ENCODE data around the gene SEMA4D. TPM values are rescaled to one million over a fixed set of nuclear protein-coding genes. Genes with fewer than 3 reads are reported as not detected.

The SEMA4D gene
- total and polyA plus RNA-seq, 2 experiments from 2014 or later, result 9.4 to 10.4 TPM

DNA sequence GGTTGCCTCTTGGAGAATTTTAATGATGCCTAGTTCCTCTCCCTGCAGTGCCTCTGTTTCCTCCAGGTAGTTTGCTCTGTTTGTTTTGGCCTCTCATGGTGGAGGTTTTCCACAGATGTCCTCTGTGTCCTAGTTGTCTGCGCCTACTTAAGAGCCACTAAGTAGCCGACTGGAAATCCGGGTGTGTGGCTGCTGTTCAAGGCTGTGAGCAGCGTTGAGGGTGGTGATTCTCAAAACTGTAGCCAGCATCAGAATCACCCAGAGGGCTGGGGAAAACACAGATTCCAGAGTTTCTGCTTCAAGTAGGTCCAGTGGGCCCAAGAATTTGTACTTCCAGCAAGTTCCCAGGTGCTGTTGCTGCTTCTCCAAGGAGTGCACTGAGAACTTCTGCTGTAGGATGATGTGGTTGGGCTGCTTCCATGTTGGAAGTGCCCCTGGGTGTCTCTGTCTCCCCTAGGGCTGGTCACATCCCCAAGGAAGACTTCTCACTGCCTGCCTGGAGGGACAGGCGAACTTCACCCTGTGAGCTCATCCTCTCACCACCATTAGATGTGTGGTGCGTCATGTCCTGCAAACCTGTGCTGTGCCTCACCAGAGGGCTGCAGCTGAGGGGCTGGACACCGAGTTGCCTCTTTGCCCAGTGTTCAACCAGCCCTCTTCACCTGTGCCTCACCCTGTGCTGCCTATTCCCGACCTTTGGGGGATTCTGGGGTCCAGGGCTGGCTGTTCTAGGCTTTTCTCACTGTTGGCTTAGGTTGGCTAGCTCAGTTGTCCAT lies 144.9 kb downstream of the SEMA4D start:
- Histone ChIP-seq H2AFZ (no peak overlapping the region), H3K79me2 (peaks cover 5% of the 10 kb centered on the region), H3K9me2 (replicated peaks; ENCODE audit: insufficient read depth) (no peaks in the 10 kb centered on the region), H3K27me3 (no peaks in the 10 kb centered on the region), H3K4me2 (no peak overlapping the region), H3K36me3 (replicated peaks; ENCODE audit: insufficient read depth, low read depth) (no peaks in the 10 kb centered on the region), H3K27ac (no peak overlapping the region), H3K9me3 (ENCODE audit: low read depth) (no peaks in the 10 kb centered on the region), H3K4me3 (no peak overlapping the region), H4K20me1 (ENCODE audit: insufficient read depth, poor library complexity, severe bottlenecking) (no peaks in the 10 kb centered on the region), H3K4me1 (ENCODE audit: insufficient read depth) (no peaks in the 10 kb centered on the region)
- TF ChIP-seq, protein P1, sequence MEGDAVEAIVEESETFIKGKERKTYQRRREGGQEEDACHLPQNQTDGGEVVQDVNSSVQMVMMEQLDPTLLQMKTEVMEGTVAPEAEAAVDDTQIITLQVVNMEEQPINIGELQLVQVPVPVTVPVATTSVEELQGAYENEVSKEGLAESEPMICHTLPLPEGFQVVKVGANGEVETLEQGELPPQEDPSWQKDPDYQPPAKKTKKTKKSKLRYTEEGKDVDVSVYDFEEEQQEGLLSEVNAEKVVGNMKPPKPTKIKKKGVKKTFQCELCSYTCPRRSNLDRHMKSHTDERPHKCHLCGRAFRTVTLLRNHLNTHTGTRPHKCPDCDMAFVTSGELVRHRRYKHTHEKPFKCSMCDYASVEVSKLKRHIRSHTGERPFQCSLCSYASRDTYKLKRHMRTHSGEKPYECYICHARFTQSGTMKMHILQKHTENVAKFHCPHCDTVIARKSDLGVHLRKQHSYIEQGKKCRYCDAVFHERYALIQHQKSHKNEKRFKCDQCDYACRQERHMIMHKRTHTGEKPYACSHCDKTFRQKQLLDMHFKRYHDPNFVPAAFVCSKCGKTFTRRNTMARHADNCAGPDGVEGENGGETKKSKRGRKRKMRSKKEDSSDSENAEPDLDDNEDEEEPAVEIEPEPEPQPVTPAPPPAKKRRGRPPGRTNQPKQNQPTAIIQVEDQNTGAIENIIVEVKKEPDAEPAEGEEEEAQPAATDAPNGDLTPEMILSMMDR (IDR thresholded peaks at IDR 0.05; ENCODE audit: poor library complexity), result no peak
- no peak for TF ChIP-seq EZH2phosphoT487 (IDR thresholded peaks at IDR 0.05; ENCODE audit: low read depth, severe bottlenecking, unreplicated experiment)
- no peak for TF ChIP-seq EZH2 (IDR thresholded peaks at IDR 0.05; ENCODE audit: borderline replicate concordance)
- 96% methylated on average over 8 of the region's 8 CpGs for WGBS (ENCODE audit: low lambda C conversion rate, missing lambda C conversion rate)
- no peak for DNase-seq (ENCODE audit: low spot score)

DNA sequence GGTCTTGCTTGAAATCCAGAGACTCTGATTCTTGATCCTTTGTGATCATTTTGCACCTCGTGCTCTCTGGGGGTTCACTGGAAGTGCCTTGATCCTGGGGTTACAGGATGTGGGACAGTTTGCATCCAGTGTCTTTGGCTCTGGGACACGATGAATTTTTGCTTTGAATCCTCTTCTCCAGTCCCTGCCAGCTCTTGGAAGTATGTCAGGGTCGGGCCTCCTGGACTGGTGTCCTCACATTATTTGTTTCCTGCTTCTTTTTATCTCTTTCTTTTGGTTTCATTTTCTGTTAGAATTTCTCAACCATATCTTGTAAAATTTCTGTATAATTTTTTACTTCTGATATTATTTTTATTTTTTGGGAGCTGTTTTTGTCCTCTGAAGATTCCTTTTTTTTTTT lies 145.5 kb downstream of the SEMA4D start:
- no peak overlapping the region for H3K4me2 ChIP-seq
- H3K36me3 ChIP-seq (replicated peaks; ENCODE audit: insufficient read depth, low read depth), result no peaks in the 10 kb centered on the region
- H3K27ac ChIP-seq, result no peak overlapping the region
- TF ChIP-seq EZH2phosphoT487 (IDR thresholded peaks at IDR 0.05; ENCODE audit: low read depth, severe bottlenecking, unreplicated experiment) (no peak), EZH2 (IDR thresholded peaks at IDR 0.05; ENCODE audit: borderline replicate concordance) (no peak)
- TF ChIP-seq, protein P1 (IDR thresholded peaks at IDR 0.05; ENCODE audit: poor library complexity), result no peak
- no peaks in the 10 kb centered on the region for H4K20me1 ChIP-seq (ENCODE audit: insufficient read depth, poor library complexity, severe bottlenecking)
- H3K79me2 ChIP-seq, result peaks cover 5% of the 10 kb centered on the region
- no peak for DNase-seq (ENCODE audit: low spot score)
- no peaks in the 10 kb centered on the region for H3K27me3 ChIP-seq
- no peak overlapping the region for H2AFZ ChIP-seq
- WGBS (ENCODE audit: low lambda C conversion rate, missing lambda C conversion rate), result 78% methylated on average over 3 of the region's 3 CpGs
- no peaks in the 10 kb centered on the region for H3K9me2 ChIP-seq (replicated peaks; ENCODE audit: insufficient read depth)
- no peaks in the 10 kb centered on the region for H3K9me3 ChIP-seq (ENCODE audit: low read depth)
- H3K4me3 ChIP-seq, result no peak overlapping the region
- H3K4me1 ChIP-seq (ENCODE audit: insufficient read depth), result no peaks in the 10 kb centered on the region

DNA sequence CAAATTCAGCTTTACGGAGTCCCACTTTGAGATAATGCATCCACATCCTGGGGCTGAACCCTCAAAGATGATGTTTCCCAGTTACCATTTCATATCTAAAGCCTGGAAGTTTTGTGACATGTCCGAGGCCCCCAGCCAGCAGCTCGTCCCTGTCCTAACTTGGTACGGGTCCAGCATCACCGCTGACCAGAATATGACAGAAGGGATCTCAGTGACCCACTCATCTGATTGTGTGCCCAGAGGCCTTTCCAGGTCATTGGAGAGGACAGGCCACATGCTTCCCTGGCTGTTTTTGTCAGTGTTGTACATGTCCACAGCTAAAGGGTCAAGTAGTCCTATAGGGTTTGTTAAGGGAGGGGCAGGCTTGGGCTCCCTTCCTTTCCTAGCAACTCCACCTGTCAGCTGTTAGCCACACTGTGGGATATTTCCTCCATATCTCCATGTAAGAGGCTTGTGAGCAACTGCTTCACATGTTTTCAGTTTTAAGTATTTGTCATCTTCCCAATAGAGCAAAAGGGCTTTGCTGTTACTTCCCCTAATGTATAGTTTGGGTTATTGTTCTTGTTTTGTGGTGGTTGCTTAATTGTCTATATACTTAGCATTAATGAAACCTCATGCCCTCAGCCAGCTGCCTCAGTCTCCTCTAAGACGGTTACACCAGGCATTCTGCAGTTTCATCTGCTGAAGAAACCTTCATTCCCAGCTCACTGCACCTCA lies 146.2 kb downstream of the SEMA4D start:
- H3K27ac ChIP-seq, result no peak overlapping the region
- peaks cover 5% of the 10 kb centered on the region for H3K79me2 ChIP-seq
- H2AFZ ChIP-seq, result no peak overlapping the region
- TF ChIP-seq, protein P1 (IDR thresholded peaks at IDR 0.05; ENCODE audit: poor library complexity), result no peak
- TF ChIP-seq EZH2 (IDR thresholded peaks at IDR 0.05; ENCODE audit: borderline replicate concordance), result no peak
- TF ChIP-seq EZH2phosphoT487 (IDR thresholded peaks at IDR 0.05; ENCODE audit: low read depth, severe bottlenecking, unreplicated experiment), result no peak
- H3K4me1 ChIP-seq (ENCODE audit: insufficient read depth), result no peaks in the 10 kb centered on the region
- no peaks in the 10 kb centered on the region for H3K36me3 ChIP-seq (replicated peaks; ENCODE audit: insufficient read depth, low read depth)
- H3K27me3 ChIP-seq, result no peaks in the 10 kb centered on the region
- no peaks in the 10 kb centered on the region for H3K9me2 ChIP-seq (replicated peaks; ENCODE audit: insufficient read depth)
- 93% methylated on average over 6 of the region's 6 CpGs for WGBS (ENCODE audit: low lambda C conversion rate, missing lambda C conversion rate)
- H4K20me1 ChIP-seq (ENCODE audit: insufficient read depth, poor library complexity, severe bottlenecking), result no peaks in the 10 kb centered on the region
- no peak overlapping the region for H3K4me3 ChIP-seq
- no peak for DNase-seq (ENCODE audit: low spot score)
- no peak overlapping the region for H3K4me2 ChIP-seq
- no peaks in the 10 kb centered on the region for H3K9me3 ChIP-seq (ENCODE audit: low read depth)
